RWPE1 (cell line): ENCODE measurements around the gene ENAH.
"Not testable (repeated sequence)": the region's sequence is repeated elsewhere in the genome, so short reads cannot be mapped to it uniquely, and the experiment has no call there.

Experiments
- CTCF ChIA-PET: fragments of 350-600 bp; sonication (Branson Sonifier 250); formaldehyde crosslinking; extraction: SDS; loops from one replicate; lab custom pipeline; 2021; lab: Yijun Ruan, JAX
- POLR2A ChIA-PET: fragments of 400-600 bp; formaldehyde crosslinking; extraction: SDS; loops from one replicate; lab custom pipeline; 2020; ENCODE audit warnings: antibody characterized with exemption; ENCODE audit not compliant: low non-redundant PET; lab: Yijun Ruan, JAX
- DNase-seq: peaks from one replicate; pipeline ENCODE4 v3.0.0; 2012; ENCODE audit warnings: low spot score
- H3K27ac ChIP-seq: fragments of 450-650 bp; 2 replicates; pipeline ENCODE4 v1.5.1; 2017
- CTCF ChIP-seq: fragments of 450-650 bp; conservative IDR thresholded peaks from 2 replicates; pipeline ENCODE4 v1.5.1; 2017; ENCODE audit warnings: low read depth, mild to moderate bottlenecking

Gene ENAH

GRCh38 chr1:225657462-225657989, 4.6 kb upstream of the ENAH start:
- peak overlapping the region; percentile 88 for H3K27ac ChIP-seq
- POLR2A ChIA-PET: no interaction called here

GRCh38 chr1:225656259-225656655, 3.3 kb upstream of the ENAH start:
- DNase-seq, POLR2A ChIA-PET: not testable (repeated sequence)
- CTCF ChIA-PET: interaction anchor here (0.6 to 2.4 kb wide), 5 partner anchors 32 to 181 kb away, joined by 3 to 12 read pairs (median 5); no protein-coding TSS in a partner anchor
- peak overlapping the region; percentile 88 for H3K27ac ChIP-seq

More at GRCh38 chr1:225657462-225657989, 4.6 kb upstream of the ENAH start:
- CTCF ChIA-PET: interaction anchor here (0.6 to 1.4 kb wide), 2 partner anchors 13 to 115 kb away, joined by 3 to 6 read pairs; no protein-coding TSS in a partner anchor
- TF ChIP-seq CTCF: no peak
- peak; percentile 80 for DNase-seq

- ChIA-PET POLR2A (interaction anchor here (0.8 to 1.3 kb wide), 3 partner anchors 80 to 122 kb away, joined by 3 to 4 read pairs (median 3); no protein-coding TSS in a partner anchor), CTCF (interaction anchor here (0.6 to 2.4 kb wide), 12 partner anchors 33 to 272 kb away, joined by 3 to 12 read pairs (median 3); partner anchors contain the start of gene SRP9)
- H3K27ac ChIP-seq: peak overlapping the region; percentile 88
- peak; percentile 17; the same call in 1 of the 2 replicates for TF ChIP-seq CTCF
- DNase-seq: peak; percentile 94
Observed at GRCh38 chr1:225655509-225656258, 2.8 kb upstream of the ENAH start.

GRCh38 chr1:225654688-225655508, 2.0 kb upstream of the ENAH start:
- DNase-seq: no peak
- TF ChIP-seq CTCF: no peak
- peak overlapping the region; percentile 94 for H3K27ac ChIP-seq
- ChIA-PET CTCF (interaction anchor here (0.6 to 2.4 kb wide), 12 partner anchors 34 to 272 kb away, joined by 3 to 12 read pairs (median 3); partner anchors contain the start of gene SRP9), POLR2A (interaction anchor here (0.6 to 1.3 kb wide), 4 partner anchors 80 to 122 kb away, joined by 3 to 6 read pairs (median 4); no protein-coding TSS in a partner anchor)

- ChIA-PET POLR2A (interaction anchor here (0.6 to 1.3 kb wide), 3 partner anchors 81 to 123 kb away, joined by 3 to 6 read pairs (median 4); no protein-coding TSS in a partner anchor), CTCF (interaction anchor here (0.5 to 2.4 kb wide), 6 partner anchors 13 to 179 kb away, joined by 3 to 12 read pairs (median 3); no protein-coding TSS in a partner anchor)
- peak overlapping the region; percentile 94 for H3K27ac ChIP-seq
- DNase-seq: no peak
- no peak for TF ChIP-seq CTCF
Observed at GRCh38 chr1:225654277-225654597, 1.3 kb upstream of the ENAH start.

GRCh38 chr1:225653463-225654276, 747 bp upstream of the ENAH start:
- peak; percentile 51 for DNase-seq
- ChIA-PET POLR2A (interaction anchor here (0.5 to 1.0 kb wide), 7 partner anchors 43 to 124 kb away, joined by 3 to 6 read pairs (median 4); partner anchors contain the start of gene SRP9), CTCF (interaction anchor here (0.5 to 2.6 kb wide), 8 partner anchors 11 to 179 kb away, joined by 3 to 28 read pairs (median 4); partner anchors contain the start of gene SRP9)
- TF ChIP-seq CTCF: no peak
- peak overlapping the region; percentile 94 for H3K27ac ChIP-seq
